ENCODE results near the gene SORT1. TPM values are rescaled to one million over a fixed set of nuclear protein-coding genes. Genes with fewer than 3 reads are reported as not detected.

SORT1 gene
- total and polyA plus RNA-seq, 2 of the 8 experiments (the other 6 are each of a cell fraction or from before 2014, with no cell fraction given), result 18.7 to 69.6 TPM

DNA sequence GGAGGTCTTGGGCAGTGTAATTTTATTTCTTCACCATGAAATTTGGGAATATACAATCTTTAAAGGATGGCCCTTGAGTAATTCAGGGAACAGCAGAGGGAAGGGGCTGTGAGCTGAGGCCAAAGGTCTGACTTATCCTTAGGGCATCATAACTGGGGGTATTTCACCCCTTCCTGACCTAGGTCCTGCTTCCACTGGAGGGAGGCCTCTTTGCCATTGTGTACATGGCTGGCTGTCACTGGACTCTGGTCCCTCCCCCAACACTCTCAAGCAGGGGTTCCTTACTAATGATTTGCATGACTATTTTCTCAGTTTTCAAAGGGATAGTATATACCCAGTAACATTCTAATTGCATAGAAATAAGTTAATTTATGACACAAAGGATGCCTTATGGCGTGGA is 107.6 kb downstream of the SORT1 start:
- Histone ChIP-seq H4K91ac (replicated peaks; ENCODE audit: insufficient read length, low read length) (no peak overlapping the region), H3K23ac (ENCODE audit: insufficient read length) (no peak overlapping the region), H3K4me2 (ENCODE audit: insufficient read depth in 1 of 2, low read depth in 2 of 2, low read length in 2 of 2) (no peak overlapping the region), H3K9me3 (ENCODE audit: insufficient read depth in 2 of 2, low read depth in 1 of 2, low read length in 1 of 2) (no peaks in the 10 kb centered on the region), H3K14ac (ENCODE audit: insufficient read length) (no peak overlapping the region), H3K79me2 (ENCODE audit: control insufficient read depth in 1 of 2, insufficient read depth in 2 of 2, low read length in 2 of 2) (no peaks in the 10 kb centered on the region), H3K27ac (ENCODE audit: low read depth, low read length) (no peak overlapping the region), H3K36me3 (ENCODE audit: control insufficient read depth in 2 of 4, insufficient read depth in 4 of 4, low read length in 3 of 4) (no peaks in the 10 kb centered on the region), H3K4ac (replicated peaks; ENCODE audit: insufficient read length, low read depth, low read length) (no peak overlapping the region), H4K5ac (ENCODE audit: insufficient read length, low read depth, low read length) (no peak overlapping the region), H3K56ac (replicated peaks; ENCODE audit: insufficient read length, low read depth, low read length) (no peak overlapping the region), H3K4me1 (replicated peaks in 1 of 4; ENCODE audit: control insufficient read depth in 3 of 4, insufficient read depth in 4 of 4, low read length in 3 of 4) (no peaks in the 10 kb centered on the region), H2BK120ac (replicated peaks; ENCODE audit: low read depth, low read length) (no peak overlapping the region), H2BK20ac (ENCODE audit: low read length) (no peak overlapping the region), H4K8ac (ENCODE audit: extremely low read depth, insufficient read depth, low read length) (no peak overlapping the region), H2BK15ac (ENCODE audit: low read length) (no peak overlapping the region), H2BK5ac (ENCODE audit: low read depth, low read length) (no peak overlapping the region), H3K23me2 (ENCODE audit: low read depth, low read length) (no peaks in the 10 kb centered on the region), H4K20me1 (replicated peaks in 1 of 2; ENCODE audit: control insufficient read depth in 1 of 2, insufficient read depth in 2 of 2, low read length in 2 of 2) (no peaks in the 10 kb centered on the region), H2AFZ (ENCODE audit: low read length) (no peak overlapping the region), H2AK5ac (ENCODE audit: low read depth, low read length) (no peak overlapping the region), H3K27me3 (replicated peaks in 1 of 4; ENCODE audit: control insufficient read depth in 3 of 4, extremely low read depth in 1 of 4, insufficient read depth in 3 of 4, low read length in 3 of 4) (no peaks in the 10 kb centered on the region), H3K79me1 (ENCODE audit: low read depth, low read length) (no peaks in the 10 kb centered on the region), H3K9ac (replicated peaks in 1 of 4; ENCODE audit: extremely low read depth in 1 of 4, low read depth in 3 of 4, low read length in 3 of 4) (no peak overlapping the region), H3K4me3 (ENCODE audit: extremely low read depth in 1 of 4, insufficient read depth in 2 of 4, low read depth in 3 of 4, low read length in 4 of 4) (no peak overlapping the region), H3K18ac (ENCODE audit: extremely low read depth, low read length) (no peak overlapping the region), H2BK12ac (ENCODE audit: low read depth, low read length) (no peak overlapping the region)
- POLR2A ChIA-PET (ENCODE audit: partially characterized antibody), result no interaction called here
- DNase-seq (ENCODE audit: low read depth in 1 of 2, low spot score in 2 of 2), result no peak
- WGBS, 2 experiments (ENCODE audit: extremely low coverage in 1 of 2, insufficient coverage in 1 of 2, insufficient read length in 1 of 2, insufficient replicate concordance in 2 of 2, low coverage in 1 of 2, low lambda C conversion rate in 2 of 2, missing lambda C conversion rate in 1 of 2), result 100% methylated on average over 1 of the region's 1 CpG; no CpG with 5 or more reads in 1 of the 2 experiments
- FAIRE-seq, result no peak
- CTCF ChIA-PET (ENCODE audit: partially characterized antibody), result no interaction called here
- no peak for TF ChIP-seq GTF2F1 (IDR thresholded peaks at IDR 0.05; ENCODE audit: borderline replicate concordance, low read depth, low read length)
- TF ChIP-seq ZNF274 (IDR thresholded peaks at IDR 0.05; ENCODE audit: borderline replicate concordance, extremely low read depth, low read length), result no peak
- TF ChIP-seq CEBPB (IDR thresholded peaks at IDR 0.05; ENCODE audit: low read depth, low read length), result no peak
